Chondrocyte (in vitro differentiated cells): Measurements from ENCODE around the gene C16orf90. TPM values are rescaled to one million over a fixed set of nuclear protein-coding genes. Genes with fewer than 3 reads are reported as not detected.

ENCODE experiments used
- DNase-seq: peaks from one replicate; pipeline ENCODE4 v3.0.0; 2021; ENCODE audit warnings: mixed read lengths, low spot score
- H3K27ac Mint-ChIP-seq: one replicate; pipeline ENCODE4 v1.8.0; 2021; ENCODE audit warnings: mild to moderate bottlenecking, moderate library complexity, mixed read lengths; ENCODE audit not compliant: unreplicated experiment
- H3K27me3 Mint-ChIP-seq: 2 replicates; pipeline ENCODE4 v1.8.0; 2021; ENCODE audit warnings: low read depth, mixed read lengths
- H3K36me3 Mint-ChIP-seq: 2 replicates; pipeline ENCODE4 v1.8.0; 2021; ENCODE audit warnings: low read depth, mixed read lengths
- H3K4me1 Mint-ChIP-seq: 2 replicates; pipeline ENCODE4 v1.8.0; 2021; ENCODE audit warnings: low read depth, mild to moderate bottlenecking, mixed read lengths
- H3K4me3 Mint-ChIP-seq: one replicate; pipeline ENCODE4 v1.8.0; 2021; ENCODE audit warnings: mild to moderate bottlenecking, moderate library complexity, mixed read lengths; ENCODE audit not compliant: unreplicated experiment
- H3K9me3 Mint-ChIP-seq: 2 replicates; pipeline ENCODE4 v1.8.0; 2021; ENCODE audit warnings: low read depth, mixed read lengths
- long read RNA-seq: library from polyadenylated mRNA; stranded (forward); transcript quantifications from one replicate; pipeline ENCODE4 v2.0.0, GENCODE V29; 2021
- total RNA-seq: library from RNA; stranded (reverse); gene quantifications from 3 replicates; pipeline ENCODE4 v1.2.1, GENCODE V29; 2021
- TF ChIP-seq, protein P1 (sequence below): fragments of 200-600 bp; sonication (generic); IDR thresholded peaks from 2 replicates; pipeline ENCODE4 v1.5.0; 2021; ENCODE audit warnings: antibody characterized with exemption, mild to moderate bottlenecking, moderate library complexity

Gene C16orf90
- not detected in 3 replicates for total RNA-seq
- long read RNA-seq, result 0 reads

- DNase-seq, result peak; percentile 65
- H3K27me3 Mint-ChIP-seq, result no peaks in the 10 kb centered on the region
- H3K27ac Mint-ChIP-seq, result no peak within 1 kb of the TSS
- H3K9me3 Mint-ChIP-seq, result no peaks in the 10 kb centered on the region
- no peaks in the 10 kb centered on the region for H3K4me1 Mint-ChIP-seq
- TF ChIP-seq, protein P1, sequence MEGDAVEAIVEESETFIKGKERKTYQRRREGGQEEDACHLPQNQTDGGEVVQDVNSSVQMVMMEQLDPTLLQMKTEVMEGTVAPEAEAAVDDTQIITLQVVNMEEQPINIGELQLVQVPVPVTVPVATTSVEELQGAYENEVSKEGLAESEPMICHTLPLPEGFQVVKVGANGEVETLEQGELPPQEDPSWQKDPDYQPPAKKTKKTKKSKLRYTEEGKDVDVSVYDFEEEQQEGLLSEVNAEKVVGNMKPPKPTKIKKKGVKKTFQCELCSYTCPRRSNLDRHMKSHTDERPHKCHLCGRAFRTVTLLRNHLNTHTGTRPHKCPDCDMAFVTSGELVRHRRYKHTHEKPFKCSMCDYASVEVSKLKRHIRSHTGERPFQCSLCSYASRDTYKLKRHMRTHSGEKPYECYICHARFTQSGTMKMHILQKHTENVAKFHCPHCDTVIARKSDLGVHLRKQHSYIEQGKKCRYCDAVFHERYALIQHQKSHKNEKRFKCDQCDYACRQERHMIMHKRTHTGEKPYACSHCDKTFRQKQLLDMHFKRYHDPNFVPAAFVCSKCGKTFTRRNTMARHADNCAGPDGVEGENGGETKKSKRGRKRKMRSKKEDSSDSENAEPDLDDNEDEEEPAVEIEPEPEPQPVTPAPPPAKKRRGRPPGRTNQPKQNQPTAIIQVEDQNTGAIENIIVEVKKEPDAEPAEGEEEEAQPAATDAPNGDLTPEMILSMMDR, result no peak
- H3K4me3 Mint-ChIP-seq, result no peak within 1 kb of the TSS
- no peaks in the 10 kb centered on the region for H3K36me3 Mint-ChIP-seq
Measured at GRCh38 chr16:3495176-3495575, at the start of gene C16orf90. TSS of gene C16orf90 (minus strand) at chr16:3495489. CDS start at chr16:3495421, 68 bp downstream.

- H3K4me3 Mint-ChIP-seq, result no peak overlapping the region
- H3K4me1 Mint-ChIP-seq, result peaks cover 12% of the 10 kb centered on the region
- peak overlapping the region; percentile 33 for H3K27ac Mint-ChIP-seq
- H3K9me3 Mint-ChIP-seq, result no peaks in the 10 kb centered on the region
- no peaks in the 10 kb centered on the region for H3K27me3 Mint-ChIP-seq
- peaks cover 2% of the 10 kb centered on the region for H3K36me3 Mint-ChIP-seq
- TF ChIP-seq, protein P1, result no peak
- peak; percentile 59 for DNase-seq
Measured at GRCh38 chr16:3542601-3543373, 47.5 kb upstream of the C16orf90 start.

DNA sequence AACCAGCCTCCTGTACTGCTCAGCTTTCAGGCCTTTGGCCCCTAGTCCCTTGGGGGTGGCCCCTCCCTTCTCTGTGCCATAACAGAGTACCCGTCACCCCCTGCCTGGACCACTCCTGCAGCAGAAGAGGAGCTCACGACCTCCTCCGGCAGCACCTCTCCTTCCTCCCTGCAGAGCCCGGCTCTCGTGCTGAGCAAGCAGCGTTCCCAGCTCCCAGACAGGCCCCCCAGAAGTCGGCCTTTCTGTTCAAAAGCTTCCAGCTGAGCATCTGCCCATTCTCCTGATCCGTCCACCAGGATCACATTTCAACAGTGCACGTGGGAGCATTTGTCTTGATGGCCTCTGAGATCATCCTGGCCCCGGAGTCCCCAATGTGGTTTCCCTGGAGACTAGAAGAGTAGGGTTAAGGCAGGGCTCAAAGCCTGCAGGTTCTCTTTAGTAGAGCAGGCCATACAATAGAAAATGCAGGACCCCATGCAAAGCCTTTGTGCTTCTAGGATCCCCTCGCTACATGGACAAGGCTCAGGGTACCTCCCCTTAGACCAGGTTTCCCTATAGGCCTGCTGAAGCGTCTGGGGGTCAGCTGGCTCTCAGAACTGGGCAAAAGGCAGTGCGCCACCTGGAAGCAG lies 46.4 kb upstream of the C16orf90 start:
- no peak overlapping the region for H3K4me3 Mint-ChIP-seq
- H3K27ac Mint-ChIP-seq, result no peak overlapping the region
- no peaks in the 10 kb centered on the region for H3K9me3 Mint-ChIP-seq
- DNase-seq, result no peak
- peaks cover 2% of the 10 kb centered on the region for H3K36me3 Mint-ChIP-seq
- peaks cover 20% of the 10 kb centered on the region for H3K4me1 Mint-ChIP-seq
- no peaks in the 10 kb centered on the region for H3K27me3 Mint-ChIP-seq
- TF ChIP-seq, protein P1, result no peak

DNA sequence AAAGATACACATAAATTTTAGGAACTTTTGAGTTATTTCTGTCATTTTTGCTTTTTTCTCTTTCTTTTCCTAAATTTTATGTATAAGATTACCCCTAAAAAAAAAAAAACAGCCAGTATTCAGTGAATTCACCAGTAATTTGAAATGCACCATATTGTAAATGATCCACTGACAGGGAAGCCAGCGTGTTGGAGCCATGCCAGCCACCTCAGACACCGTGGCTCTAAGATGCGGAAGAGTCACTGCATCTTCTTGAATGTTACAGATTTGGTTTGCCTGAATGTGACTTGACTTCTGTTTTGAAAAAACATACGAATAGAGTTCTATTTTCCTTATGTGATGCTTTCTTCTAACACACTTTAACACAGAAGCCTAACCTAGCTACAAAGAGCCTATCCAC lies 42.9 kb upstream of the C16orf90 start:
- TF ChIP-seq, protein P1, result no peak
- Mint-ChIP-seq H3K9me3 (no peaks in the 10 kb centered on the region), H3K4me3 (no peak overlapping the region), H3K27me3 (no peaks in the 10 kb centered on the region), H3K27ac (no peak overlapping the region), H3K4me1 (peaks cover 41% of the 10 kb centered on the region), H3K36me3 (peaks cover 15% of the 10 kb centered on the region)
- no peak for DNase-seq

GRCh38 chr16:3536851-3537250 lies 41.6 kb upstream of the C16orf90 start:
- TF ChIP-seq, protein P1, result no peak
- peak overlapping the region; percentile 48 for H3K4me3 Mint-ChIP-seq

More at GRCh38 chr16:3536851-3537250, 41.6 kb upstream of the C16orf90 start:
- H3K27ac Mint-ChIP-seq, result peak overlapping the region; percentile 89
- H3K4me1 Mint-ChIP-seq, result peaks cover 29% of the 10 kb centered on the region
- H3K36me3 Mint-ChIP-seq, result peaks cover 20% of the 10 kb centered on the region
- H3K27me3 Mint-ChIP-seq, result no peaks in the 10 kb centered on the region
- H3K9me3 Mint-ChIP-seq, result no peaks in the 10 kb centered on the region
- no peak for DNase-seq
